HepG2 (cell line): ENCODE data around the gene NFE2. TPM values are rescaled to one million over a fixed set of nuclear protein-coding genes. Genes with fewer than 3 reads are reported as not detected.
A peak's percentile ranks its signal among the peaks of the same experiment; 100 is the strongest.

Source experiments
- ARID2 ChIP-seq: sonication (generic); formaldehyde crosslinking; IDR thresholded peaks from 2 replicates; pipeline ENCODE4 v1.8.1; 2022; ENCODE audit warnings: mild to moderate bottlenecking, missing genetic modification reagents, borderline replicate concordance
- ELF3 ChIP-seq: IDR thresholded peaks from 2 replicates; pipeline ENCODE4 v1.6.1; 2016; ENCODE audit warnings: missing genetic modification reagents, missing compliant biosample characterization
- FOXO4 ChIP-seq: sonication (generic); formaldehyde crosslinking; conservative IDR thresholded peaks from 2 replicates; pipeline ENCODE4 v1.8.1; 2023; ENCODE audit warnings: missing genetic modification reagents
- HIVEP1 ChIP-seq: sonication (generic); formaldehyde crosslinking; IDR thresholded peaks from 2 replicates; pipeline ENCODE4 v1.4.0; 2020; ENCODE audit warnings: mild to moderate bottlenecking, missing genetic modification reagents
- HOXA5 ChIP-seq: sonication (generic); formaldehyde crosslinking; IDR thresholded peaks from 2 replicates; pipeline ENCODE4 v1.4.0; 2020; ENCODE audit warnings: missing genetic modification reagents
- KDM1A ChIP-seq: IDR thresholded peaks from 2 replicates; pipeline ENCODE4 v1.6.1; 2016; ENCODE audit warnings: missing compliant biosample characterization
- KDM2A ChIP-seq: sonication (generic); formaldehyde crosslinking; IDR thresholded peaks from 2 replicates; pipeline ENCODE4 v1.4.0; 2020; ENCODE audit warnings: low read depth, missing genetic modification reagents, borderline replicate concordance
- MED8 ChIP-seq: sonication (generic); formaldehyde crosslinking; IDR thresholded peaks from 2 replicates; pipeline ENCODE4 v1.8.1; 2023; ENCODE audit warnings: mild to moderate bottlenecking, missing genetic modification reagents; ENCODE audit not compliant: insufficient replicate concordance
- NR0B2 ChIP-seq: sonication (generic); formaldehyde crosslinking; IDR thresholded peaks from 2 replicates; pipeline ENCODE4 v1.4.0; 2020; ENCODE audit warnings: mild to moderate bottlenecking, missing genetic modification reagents
- POLR2A ChIP-seq, 2 experiments: IDR thresholded peaks; 2 replicates each; pipeline ENCODE4 v1.6.1; 2011; ENCODE audit warnings: low read depth in 2 of 2, low read length in 2 of 2, mild to moderate bottlenecking in 1 of 2, moderate library complexity in 1 of 2; ENCODE audit not compliant: insufficient read depth in 1 of 2
- POLR2AphosphoS5 ChIP-seq: IDR thresholded peaks from 2 replicates; pipeline ENCODE4 v1.6.1; 2012; ENCODE audit warnings: low read depth, low read length
- RERE ChIP-seq: IDR thresholded peaks from 2 replicates; pipeline ENCODE4 v1.6.1; 2016; ENCODE audit warnings: low read depth, missing genetic modification reagents, missing compliant biosample characterization
- RFX5 ChIP-seq: IDR thresholded peaks from 2 replicates; pipeline ENCODE4 v1.6.1; 2011; ENCODE audit warnings: low read depth, low read length, improper control_type of control experiment
- SP4 ChIP-seq: sonication (generic); formaldehyde crosslinking; IDR thresholded peaks from 2 replicates; pipeline ENCODE4 v1.8.1; 2023; ENCODE audit warnings: mild to moderate bottlenecking, missing genetic modification reagents
- SRSF9 ChIP-seq: fragments of 200-400 bp; formaldehyde crosslinking; IDR thresholded peaks from 2 replicates; pipeline ENCODE4 v1.6.1; 2018; ENCODE audit warnings: borderline replicate concordance, mild to moderate bottlenecking, low read depth, low read length; ENCODE audit not compliant: insufficient read depth, poor library complexity, severe bottlenecking
- TFDP1 ChIP-seq: IDR thresholded peaks from 2 replicates; pipeline ENCODE4 v1.6.1; 2016; ENCODE audit warnings: missing compliant biosample characterization, missing genetic modification reagents, borderline replicate concordance
- ZBTB10 ChIP-seq: sonication (generic); formaldehyde crosslinking; IDR thresholded peaks from 2 replicates; pipeline ENCODE4 v1.4.0; 2020; ENCODE audit warnings: missing genetic modification reagents, borderline replicate concordance
- ZFP36L2 ChIP-seq: sonication (generic); formaldehyde crosslinking; IDR thresholded peaks from 2 replicates; pipeline ENCODE4 v1.4.0; 2020; ENCODE audit warnings: missing genetic modification reagents
- polyA plus RNA-seq, 8 experiments: library from polyadenylated mRNA; depleted of rRNA in 3 of 8; stranded (reverse) in 7 of 8; unstranded in 1 of 8; fragments of >200 nt; fragmentation: Illumina TruSeq in 4 of 8; extraction: Trizol in 4 of 8; gene quantifications; 2 replicates each; pipeline versions ENCODE4 v1.2.1 to v1.2.3, GENCODE V29; 2011 to 2016; ENCODE audit warnings: low read depth in 4 of 8, missing spikeins in 1 of 8, mixed read lengths in 1 of 8; ENCODE audit not compliant: insufficient read depth in 1 of 8
- total RNA-seq, 5 experiments: library from RNA; depleted of rRNA; stranded (reverse); fragments of >200 nt; fragmentation: Illumina TruSeq; extraction: Trizol; gene quantifications; 2 replicates each; pipeline ENCODE4 v1.2.3, GENCODE V29; 2016; ENCODE audit warnings: low read depth in 1 of 5

The NFE2 gene
- total and polyA plus RNA-seq, 2 of the 13 experiments (the other 11 are each of a cell fraction or from before 2014, with no cell fraction given): 4.5 to 7.8 TPM

- no peak for TF ChIP-seq RERE (CRISPR knock-in tag)
- TF ChIP-seq FOXO4 (CRISPR knock-in tag): 0 out of 2 replicates have a peak, but pooled peaks have one; percentile 80
- TF ChIP-seq ZBTB10 (CRISPR knock-in tag): no peak
- peak; percentile 54 for TF ChIP-seq POLR2AphosphoS5
- TF ChIP-seq SRSF9: no peak
- TF ChIP-seq NR0B2 (CRISPR knock-in tag): peak; percentile 49; the same call in 1 of the 2 replicates
- TF ChIP-seq MED8: peak; percentile 54
- peak; percentile 59 for TF ChIP-seq SP4
- TF ChIP-seq ARID2 (CRISPR knock-in tag): peak; percentile 85
- TF ChIP-seq TFDP1 (CRISPR knock-in tag): 0 out of 2 replicates have a peak, but pooled peaks have one; percentile 9
- TF ChIP-seq KDM2A (CRISPR knock-in tag): peak; percentile 35; the same call in 1 of the 2 replicates
- no peak for TF ChIP-seq RFX5
- TF ChIP-seq HOXA5 (CRISPR knock-in tag): peak; percentile 9; the same call in 1 of the 2 replicates
- peak; percentile 56; the same call in 1 of the 2 replicates for TF ChIP-seq HIVEP1 (CRISPR knock-in tag)
- TF ChIP-seq ELF3: no peak
- no peak for TF ChIP-seq ZFP36L2 (CRISPR knock-in tag)
- peak; percentile 51 to 72 for TF ChIP-seq POLR2A (IDR thresholded peaks at IDR 0.05; ENCODE audit: insufficient read depth in 1 of 2, low read depth in 2 of 2, low read length in 2 of 2)
- TF ChIP-seq KDM1A (CRISPR knock-in tag): no peak
These were observed at the start of gene NFE2 (continued) for GRCh38 chr12:54300732-54301427.
